HG03175 (cell line): ENCODE data around the gene ITGA2B.
"Not testable (repeated sequence)": the region's sequence is repeated elsewhere in the genome, so short reads cannot be mapped to it uniquely, and the experiment has no call there.

Source experiments
- ATAC-seq: cut with Tn5 transposase; IDR thresholded peaks from one replicate; pipeline ENCODE4 v1.9.1; 2021; ENCODE audit warnings: mild to moderate bottlenecking, moderate library complexity; ENCODE audit not compliant: unreplicated experiment

ITGA2B gene

GRCh38 chr17:44352828-44353671, 36.4 kb downstream of the ITGA2B start:
- ATAC-seq, result no peak

DNA sequence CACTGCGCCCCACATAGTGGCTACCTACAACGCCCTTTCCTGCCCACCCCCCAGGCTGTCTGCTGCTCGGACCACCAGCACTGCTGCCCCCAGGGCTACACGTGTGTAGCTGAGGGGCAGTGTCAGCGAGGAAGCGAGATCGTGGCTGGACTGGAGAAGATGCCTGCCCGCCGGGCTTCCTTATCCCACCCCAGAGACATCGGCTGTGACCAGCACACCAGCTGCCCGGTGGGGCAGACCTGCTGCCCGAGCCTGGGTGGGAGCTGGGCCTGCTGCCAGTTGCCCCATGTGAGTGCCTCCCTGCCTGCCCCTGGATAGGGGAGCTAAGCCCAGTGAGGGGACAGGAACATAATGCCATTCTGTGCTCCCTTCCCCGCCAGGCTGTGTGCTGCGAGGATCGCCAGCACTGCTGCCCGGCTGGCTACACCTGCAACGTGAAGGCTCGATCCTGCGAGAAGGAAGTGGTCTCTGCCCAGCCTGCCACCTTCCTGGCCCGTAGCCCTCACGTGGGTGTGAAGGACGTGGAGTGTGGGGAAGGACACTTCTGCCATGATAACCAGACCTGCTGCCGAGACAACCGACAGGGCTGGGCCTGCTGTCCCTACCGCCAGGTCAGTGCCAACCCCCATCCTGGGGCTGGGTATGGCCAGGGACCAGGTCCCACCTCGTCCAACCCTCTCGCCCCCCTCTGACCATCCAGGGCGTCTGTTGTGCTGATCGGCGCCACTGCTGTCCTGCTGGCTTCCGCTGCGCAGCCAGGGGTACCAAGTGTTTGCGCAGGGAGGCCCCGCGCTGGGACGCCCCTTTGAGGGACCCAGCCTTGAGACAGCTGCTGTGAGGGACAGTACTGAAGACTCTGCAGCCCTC, 37.3 kb downstream of the ITGA2B start:
- no peak for ATAC-seq

- ATAC-seq, result no peak
Observed at GRCh38 chr17:44351464-44351863, 38.0 kb downstream of the ITGA2B start.

DNA sequence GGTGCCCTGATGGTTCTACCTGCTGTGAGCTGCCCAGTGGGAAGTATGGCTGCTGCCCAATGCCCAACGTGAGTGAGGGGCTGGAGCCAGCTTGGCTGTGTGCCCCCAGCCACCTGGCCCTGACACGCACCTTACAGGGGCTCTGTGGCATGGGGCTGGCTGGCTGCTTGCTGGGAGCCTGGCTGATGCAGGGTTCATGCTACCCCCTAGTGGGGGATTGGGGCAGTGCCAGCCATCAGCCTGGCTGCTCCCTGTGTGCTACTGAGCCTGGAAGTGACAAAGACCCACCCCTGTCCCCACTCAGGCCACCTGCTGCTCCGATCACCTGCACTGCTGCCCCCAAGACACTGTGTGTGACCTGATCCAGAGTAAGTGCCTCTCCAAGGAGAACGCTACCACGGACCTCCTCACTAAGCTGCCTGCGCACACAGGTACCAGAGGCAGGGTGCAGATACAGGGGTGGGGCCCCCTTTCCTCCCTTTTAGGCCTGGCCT, 38.7 kb downstream of the ITGA2B start:
- ATAC-seq, result no peak

- ATAC-seq, result no peak
Observed at GRCh38 chr17:44349553-44350070, 39.8 kb downstream of the ITGA2B start.

DNA sequence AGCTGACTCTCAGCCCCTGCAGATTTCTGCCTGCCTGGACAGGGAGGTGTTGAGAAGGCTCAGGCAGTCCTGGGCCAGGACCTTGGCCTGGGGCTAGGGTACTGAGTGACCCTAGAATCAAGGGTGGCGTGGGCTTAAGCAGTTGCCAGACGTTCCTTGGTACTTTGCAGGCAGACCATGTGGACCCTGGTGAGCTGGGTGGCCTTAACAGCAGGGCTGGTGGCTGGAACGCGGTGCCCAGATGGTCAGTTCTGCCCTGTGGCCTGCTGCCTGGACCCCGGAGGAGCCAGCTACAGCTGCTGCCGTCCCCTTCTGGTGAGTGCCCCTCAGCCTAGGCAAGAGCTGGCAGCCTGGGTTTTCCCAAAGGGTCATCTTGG, 40.5 kb downstream of the ITGA2B start:
- no peak for ATAC-seq

DNA sequence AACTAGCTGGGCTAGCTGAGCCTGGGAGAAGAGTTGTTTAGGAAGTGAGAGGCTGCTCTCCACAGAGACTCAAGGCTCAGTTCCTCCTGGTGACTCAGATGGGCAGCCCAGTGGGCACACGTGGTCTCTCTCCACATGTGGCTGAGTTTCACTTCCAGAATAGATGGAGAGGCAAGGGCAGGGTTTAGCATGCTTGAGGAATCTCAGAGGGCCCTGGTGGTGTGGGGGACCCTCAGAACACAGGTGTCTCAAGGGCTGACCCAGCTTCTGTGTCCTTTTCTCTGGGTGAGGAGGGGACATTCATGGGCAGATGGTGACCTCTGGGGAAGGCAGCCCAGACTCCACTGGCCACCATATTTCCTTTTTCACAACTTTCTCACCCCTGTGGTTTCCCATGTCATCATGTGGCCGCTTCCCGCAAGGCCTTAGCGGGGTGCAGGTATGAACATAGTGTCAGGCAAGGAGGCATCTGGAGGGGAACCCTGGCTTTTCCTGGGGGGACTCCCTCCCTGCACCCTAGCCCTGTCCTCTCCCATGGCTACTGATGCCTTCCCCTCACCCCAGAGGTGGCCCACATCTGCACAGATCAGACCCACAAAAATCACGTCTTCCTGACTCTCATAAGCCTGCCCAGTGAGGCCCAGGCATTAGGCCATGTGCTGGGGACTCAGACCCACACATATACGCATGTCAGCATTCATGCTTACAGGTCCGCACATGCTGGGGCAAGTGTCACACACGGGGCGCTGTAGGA, 41.0 kb downstream of the ITGA2B start:
- peak; percentile 37 for ATAC-seq

DNA sequence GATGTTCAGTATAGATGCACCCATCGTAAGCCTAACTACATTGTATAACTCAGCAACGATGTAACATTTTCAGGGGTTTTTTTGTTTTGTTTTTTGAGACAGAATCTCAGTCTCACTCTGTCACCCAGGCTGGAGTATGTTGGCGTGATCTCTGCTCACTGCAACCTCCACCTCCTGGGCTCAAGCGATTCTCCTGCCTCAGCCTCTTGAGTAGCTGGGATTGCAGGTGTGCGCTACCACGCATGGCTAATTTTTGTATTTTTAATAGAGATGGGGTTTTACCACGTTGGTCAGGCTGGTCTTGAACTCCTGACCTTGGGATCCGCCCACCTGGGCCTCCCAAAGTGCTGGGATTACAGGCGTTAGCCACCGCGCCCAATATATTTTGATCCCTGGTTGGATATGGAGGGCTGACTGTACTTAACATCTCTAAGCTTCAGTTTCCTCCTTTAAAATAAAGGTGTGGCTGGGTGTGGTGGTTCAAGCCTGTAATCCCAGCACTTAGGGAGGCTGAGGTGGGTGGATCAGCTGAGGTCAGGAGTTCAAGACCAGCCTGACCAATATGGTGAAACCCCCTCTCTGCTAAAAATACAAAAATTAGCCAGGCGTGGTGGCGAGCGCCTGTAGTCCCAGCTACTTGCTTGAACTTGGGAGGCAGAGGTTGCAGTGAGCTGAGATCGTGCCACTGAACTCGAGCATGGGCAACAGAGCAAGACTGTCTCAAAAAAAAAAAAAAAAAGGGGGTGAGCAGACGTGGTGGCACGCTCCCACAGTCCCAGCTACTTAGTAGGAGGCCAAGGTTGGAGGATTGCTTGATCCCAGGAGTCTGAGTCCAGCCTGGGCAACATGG, 42.0 kb downstream of the ITGA2B start:
- not testable (repeated sequence) for ATAC-seq

DNA sequence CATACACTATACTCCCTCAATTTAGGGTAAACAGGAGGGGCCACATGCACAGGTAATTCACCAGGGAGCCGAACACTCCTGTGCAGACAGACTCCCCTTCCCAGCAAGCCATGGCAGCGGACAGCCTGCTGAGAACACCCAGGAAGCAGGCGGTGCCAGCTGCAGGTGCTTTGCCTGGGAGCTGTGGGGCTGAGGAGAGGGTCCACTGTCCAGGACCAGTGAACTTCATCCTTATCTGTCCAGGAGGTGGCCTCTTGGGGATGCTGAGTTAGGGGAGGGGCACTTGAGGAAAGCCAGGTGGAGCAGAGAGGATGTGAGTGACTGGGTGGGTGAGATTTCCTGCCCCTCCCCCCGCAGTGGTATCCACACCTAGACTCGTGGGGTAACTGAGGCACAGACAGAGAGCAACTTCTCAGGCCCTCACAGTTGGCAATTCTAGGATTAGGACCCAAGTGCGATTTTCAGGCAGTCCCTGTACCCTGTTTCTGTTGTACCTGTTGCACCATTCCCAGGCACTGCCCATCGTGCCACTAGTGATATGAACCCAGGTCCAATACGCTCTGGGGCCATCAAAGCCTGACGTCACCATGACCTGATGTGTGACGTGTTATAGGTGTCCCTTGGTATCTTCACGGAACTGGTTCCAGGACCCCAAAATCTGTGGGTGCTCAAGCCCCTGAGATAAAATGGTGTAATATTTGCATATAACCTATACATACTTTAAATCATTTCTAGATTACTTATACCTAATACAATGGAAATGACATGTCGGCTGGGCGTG, 43.2 kb downstream of the ITGA2B start:
- ATAC-seq, result no peak

GRCh38 chr17:44345454-44346026, 43.9 kb downstream of the ITGA2B start:
- ATAC-seq, result no peak

DNA sequence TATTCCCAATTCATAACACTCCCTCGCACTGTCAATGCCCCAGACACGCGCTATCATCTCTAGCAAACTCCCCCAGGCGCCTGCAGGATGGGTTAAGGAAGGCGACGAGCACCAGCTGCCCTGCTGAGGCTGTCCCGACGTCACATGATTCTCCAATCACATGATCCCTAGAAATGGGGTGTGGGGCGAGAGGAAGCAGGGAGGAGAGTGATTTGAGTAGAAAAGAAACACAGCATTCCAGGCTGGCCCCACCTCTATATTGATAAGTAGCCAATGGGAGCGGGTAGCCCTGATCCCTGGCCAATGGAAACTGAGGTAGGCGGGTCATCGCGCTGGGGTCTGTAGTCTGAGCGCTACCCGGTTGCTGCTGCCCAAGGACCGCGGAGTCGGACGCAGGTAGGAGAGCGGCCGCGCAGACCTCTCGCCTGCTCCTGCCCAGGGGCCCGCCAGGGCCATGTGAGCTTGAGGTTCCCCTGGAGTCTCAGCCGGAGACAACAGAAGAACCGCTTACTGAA, 44.5 kb downstream of the ITGA2B start, which contains the start of gene GRN:
Gene GRN (plus strand): TSS at position 364 of the 515 bp plus-strand sequence. CDS start 3,863 bp downstream, outside the sequence.
- peak; percentile 61 for ATAC-seq

DNA sequence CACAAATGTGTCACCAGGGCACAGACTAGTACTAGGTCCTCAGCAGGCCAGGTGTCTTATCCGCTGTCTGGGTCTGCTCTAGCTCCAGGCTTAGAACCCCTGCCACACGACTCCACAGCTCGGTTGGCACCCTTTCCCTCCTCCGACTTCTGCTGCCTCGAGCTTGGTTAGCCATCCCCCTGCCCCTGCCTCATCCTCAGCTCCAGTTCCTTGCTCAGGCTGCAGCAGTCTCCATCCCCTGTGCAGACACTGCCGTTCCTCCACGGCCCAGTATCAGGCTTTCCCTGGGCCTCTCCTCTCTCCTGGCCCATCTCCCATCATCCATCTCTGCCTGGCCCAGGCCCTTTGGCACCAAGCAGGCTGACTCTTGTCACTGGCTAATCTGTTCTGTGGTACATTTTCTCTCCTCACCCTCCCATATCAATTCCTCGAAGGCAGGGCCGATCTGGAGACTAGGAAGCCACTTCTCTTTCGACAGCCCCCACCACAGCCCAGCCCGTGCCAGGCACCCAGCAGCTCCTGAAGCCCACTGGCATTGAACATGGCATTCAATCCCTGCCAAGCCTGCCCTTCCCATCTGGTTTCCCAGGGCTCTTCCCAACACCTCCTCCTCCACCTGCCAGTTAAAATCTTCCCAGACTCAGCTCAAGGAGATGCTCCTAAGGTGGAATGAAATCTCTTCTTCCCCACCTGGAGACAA, 45.8 kb downstream of the ITGA2B start:
- ATAC-seq, result no peak

- ATAC-seq, result not testable (repeated sequence)
Observed at GRCh38 chr17:44340553-44340952, 48.9 kb downstream of the ITGA2B start.

GRCh38 chr17:44338702-44339101, 50.7 kb downstream of the ITGA2B start:
- ATAC-seq, result no peak

- ATAC-seq, result no peak
Observed at GRCh38 chr17:44335968-44336367, 53.5 kb downstream of the ITGA2B start.

GRCh38 chr17:44335564-44335963, 53.9 kb downstream of the ITGA2B start:
- no peak for ATAC-seq

DNA sequence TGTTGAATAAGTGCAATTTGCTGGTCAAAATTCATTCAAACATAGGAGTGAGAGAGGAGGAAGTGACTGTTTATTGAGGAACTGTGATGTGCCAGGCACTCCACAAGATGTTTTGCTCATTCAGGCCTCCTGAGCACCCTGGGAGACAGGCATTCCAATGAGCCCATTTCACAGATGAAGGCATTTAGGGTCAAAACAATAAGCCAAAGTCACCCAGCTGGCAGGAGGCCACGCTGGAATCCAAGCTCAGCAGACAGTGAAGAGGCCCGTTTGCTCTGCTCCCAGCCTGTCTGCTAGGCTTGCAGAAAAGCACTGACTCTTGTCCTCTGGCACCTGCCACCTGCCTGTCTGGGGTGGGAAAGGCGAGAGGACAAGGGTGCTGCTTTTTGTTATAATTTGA, 54.7 kb downstream of the ITGA2B start:
- no peak for ATAC-seq

GRCh38 chr17:44334315-44334714, 55.1 kb downstream of the ITGA2B start:
- ATAC-seq, result no peak
